Gastrocnemius medialis (tissue), 4 donors: ENCODE data around the gene SLC17A2.

ENCODE experiments used
- POLR2A ChIP-seq, 2 donors: fragments of 450-650 bp; IDR thresholded peaks; one replicate each; pipeline ENCODE4 v1.6.1; 2017; ENCODE audit warnings: antibody characterized with exemption in 2 of 2, mild to moderate bottlenecking in 2 of 2, moderate library complexity in 2 of 2
- TF ChIP-seq, protein P1 (sequence below), 5 experiments: fragments of 450-650 bp in 3 of 5; fragments of 200-600 bp in 2 of 5; sonication (generic) in 2 of 5; IDR thresholded peaks in 4 of 5; conservative IDR thresholded peaks in 1 of 5; 1 replicate in 4 of 5; 2 replicates in 1 of 5; pipeline ENCODE4 v1.5.1; 2016 to 2019; ENCODE audit warnings: antibody characterized with exemption in 5 of 5, mild to moderate bottlenecking in 3 of 5, moderate library complexity in 3 of 5

DNA sequence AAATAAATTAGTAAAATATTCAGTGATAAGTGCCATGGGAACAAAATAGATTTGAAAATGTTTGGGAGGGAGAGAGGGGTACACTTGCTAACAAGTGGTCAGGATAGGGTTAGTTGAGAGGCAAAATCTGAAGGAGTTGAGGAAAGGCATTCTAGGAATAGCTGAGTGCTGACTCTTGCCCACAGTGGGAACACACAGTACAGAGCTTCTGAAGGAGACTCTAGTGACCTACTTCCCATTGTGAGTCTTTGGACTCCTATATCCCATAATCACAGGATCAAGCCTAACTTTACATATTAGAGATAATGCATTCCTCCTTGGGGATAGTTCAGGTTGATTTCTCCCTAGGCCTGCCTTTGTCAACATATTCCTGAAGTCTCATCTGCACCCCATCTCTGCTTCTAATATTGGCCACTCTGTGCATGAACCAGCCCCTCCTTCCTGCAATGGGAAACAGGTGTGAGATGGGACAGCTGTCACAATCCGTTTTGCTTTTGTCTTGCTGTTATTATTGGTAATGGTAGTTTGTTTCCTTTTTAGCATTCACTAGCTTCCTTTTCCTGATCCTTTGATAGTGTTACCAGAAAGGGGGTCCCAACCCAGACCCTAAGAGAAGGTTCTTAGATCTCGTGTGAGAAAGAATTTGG is 29.5 kb upstream of the SLC17A2 start:
- TF ChIP-seq, protein P1, sequence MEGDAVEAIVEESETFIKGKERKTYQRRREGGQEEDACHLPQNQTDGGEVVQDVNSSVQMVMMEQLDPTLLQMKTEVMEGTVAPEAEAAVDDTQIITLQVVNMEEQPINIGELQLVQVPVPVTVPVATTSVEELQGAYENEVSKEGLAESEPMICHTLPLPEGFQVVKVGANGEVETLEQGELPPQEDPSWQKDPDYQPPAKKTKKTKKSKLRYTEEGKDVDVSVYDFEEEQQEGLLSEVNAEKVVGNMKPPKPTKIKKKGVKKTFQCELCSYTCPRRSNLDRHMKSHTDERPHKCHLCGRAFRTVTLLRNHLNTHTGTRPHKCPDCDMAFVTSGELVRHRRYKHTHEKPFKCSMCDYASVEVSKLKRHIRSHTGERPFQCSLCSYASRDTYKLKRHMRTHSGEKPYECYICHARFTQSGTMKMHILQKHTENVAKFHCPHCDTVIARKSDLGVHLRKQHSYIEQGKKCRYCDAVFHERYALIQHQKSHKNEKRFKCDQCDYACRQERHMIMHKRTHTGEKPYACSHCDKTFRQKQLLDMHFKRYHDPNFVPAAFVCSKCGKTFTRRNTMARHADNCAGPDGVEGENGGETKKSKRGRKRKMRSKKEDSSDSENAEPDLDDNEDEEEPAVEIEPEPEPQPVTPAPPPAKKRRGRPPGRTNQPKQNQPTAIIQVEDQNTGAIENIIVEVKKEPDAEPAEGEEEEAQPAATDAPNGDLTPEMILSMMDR (IDR thresholded peaks at IDR 0.05 in 4 of 5, conservative IDR thresholded peaks at IDR 0.05 in 1 of 5) = no peak
- no peak for TF ChIP-seq POLR2A (IDR thresholded peaks at IDR 0.05)
